Measurements from ENCODE around the gene S100A3. TPM values are rescaled to one million over a fixed set of nuclear protein-coding genes. Genes with fewer than 3 reads are reported as not detected.

The S100A3 gene
- total RNA-seq, 1 donor from 2014 or later: not detected

- DNase-seq (ENCODE audit: low spot score in 2 of 2): no peak
- no peaks in the 10 kb centered on the region for H3K36me3 ChIP-seq
- TF ChIP-seq CTCF (IDR thresholded peaks at IDR 0.05): no peak
- H3K27me3 ChIP-seq: no peaks in the 10 kb centered on the region
- no peaks in the 10 kb centered on the region for H3K9me3 ChIP-seq
- H3K4me3 ChIP-seq: no peak overlapping the region
- intact Hi-C loops (cut with DNase I): no loop called here
- peaks cover 7 to 13% of the 10 kb centered on the region in 2 donors for H3K4me1 ChIP-seq
- H3K27ac ChIP-seq: no peak overlapping the region
Observed at GRCh38 chr1:153561466-153561985, 12.5 kb upstream of the S100A3 start.

GRCh38 chr1:153560771-153561465, 11.9 kb upstream of the S100A3 start:
- Histone ChIP-seq H3K4me3 (no peak overlapping the region), H3K27me3 (no peaks in the 10 kb centered on the region), H3K27ac (no peak overlapping the region), H3K9me3 (no peaks in the 10 kb centered on the region), H3K4me1 (peaks cover 3 to 8% of the 10 kb centered on the region in 2 donors), H3K36me3 (no peaks in the 10 kb centered on the region)
- intact Hi-C loops (cut with DNase I): no loop called here
- TF ChIP-seq CTCF (IDR thresholded peaks at IDR 0.05): no peak
- DNase-seq (ENCODE audit: low spot score in 2 of 2): no peak

GRCh38 chr1:153560241-153560640, 11.2 kb upstream of the S100A3 start:
- intact Hi-C loops (cut with DNase I): no loop called here
- no peaks in the 10 kb centered on the region for H3K36me3 ChIP-seq

GRCh38 chr1:153557877-153558276, 8.8 kb upstream of the S100A3 start:
- no peaks in the 10 kb centered on the region for H3K36me3 ChIP-seq
- TF ChIP-seq CTCF (IDR thresholded peaks at IDR 0.05): no peak
- no peak overlapping the region for H3K27ac ChIP-seq
- H3K4me3 ChIP-seq: no peak overlapping the region
- no peaks in the 10 kb centered on the region for H3K27me3 ChIP-seq
- intact Hi-C loops (cut with DNase I): no loop called here
- H3K4me1 ChIP-seq: peaks cover 17 to 18% of the 10 kb centered on the region in 2 donors
- no peaks in the 10 kb centered on the region for H3K9me3 ChIP-seq
- no peak for DNase-seq (ENCODE audit: low spot score in 2 of 2)

More at GRCh38 chr1:153560241-153560640, 11.2 kb upstream of the S100A3 start:
- DNase-seq (ENCODE audit: low spot score in 2 of 2): no peak
- TF ChIP-seq CTCF (IDR thresholded peaks at IDR 0.05): no peak
- Histone ChIP-seq H3K27ac (no peak overlapping the region), H3K4me1 (peaks cover 0 to under 1% of the 10 kb centered on the region in 2 donors), H3K4me3 (no peak overlapping the region), H3K9me3 (no peaks in the 10 kb centered on the region), H3K27me3 (no peaks in the 10 kb centered on the region)

GRCh38 chr1:153556348-153556747, 7.3 kb upstream of the S100A3 start:
- intact Hi-C loops (cut with DNase I): no loop called here
- no peak overlapping the region for H3K27ac ChIP-seq

More at GRCh38 chr1:153556348-153556747, 7.3 kb upstream of the S100A3 start:
- Histone ChIP-seq H3K27me3 (no peaks in the 10 kb centered on the region), H3K9me3 (no peaks in the 10 kb centered on the region), H3K4me3 (no peak overlapping the region), H3K4me1 (peaks cover 17 to 20% of the 10 kb centered on the region in 2 donors), H3K36me3 (no peaks in the 10 kb centered on the region)
- no peak for DNase-seq (ENCODE audit: low spot score in 2 of 2)
- no peak for TF ChIP-seq CTCF (IDR thresholded peaks at IDR 0.05)

Measured in ascending aorta (tissue), 2 donors.